HEK293 (cell line): ENCODE data around the gene ADAMTS9.

Source experiments
- CTCF ChIA-PET: fragments of 350-600 bp; formaldehyde crosslinking; extraction: SDS; loops from one replicate; lab custom pipeline; 2021; ENCODE audit warnings: antibody characterized with exemption; lab: Yijun Ruan, JAX
- POLR2A ChIA-PET: fragments of 300-600 bp; formaldehyde crosslinking; extraction: SDS; loops from one replicate; lab custom pipeline; 2020; ENCODE audit warnings: antibody characterized with exemption, inconsistent platforms; lab: Yijun Ruan, JAX
- H3K27ac ChIP-seq: fragments of 200-500 bp; sonication (Bioruptor generic); 2 replicates; pipeline ENCODE4 v1.5.1; 2014; ENCODE audit warnings: low read depth, low read length, control low read depth, inconsistent platforms; ENCODE audit errors: extremely low read depth
- H3K36me3 ChIP-seq, 2 experiments: fragments of 200-500 bp in 1 of 2; sonication (Bioruptor generic) in 1 of 2; 1 replicate in 1 of 2; 2 replicates in 1 of 2; pipeline ENCODE4 v1.5.1; 2014 to 2017; ENCODE audit warnings: inconsistent platforms in 2 of 2, low read length in 2 of 2; ENCODE audit not compliant: control insufficient read depth in 2 of 2, insufficient read depth in 1 of 2
- H3K4me1 ChIP-seq: fragments of 200-500 bp; sonication (Bioruptor generic); 2 replicates; pipeline ENCODE4 v1.5.1; 2014; ENCODE audit warnings: mild to moderate bottlenecking, low read length, inconsistent platforms; ENCODE audit not compliant: control insufficient read depth, insufficient read depth
- H3K4me3 ChIP-seq: 2 replicates; pipeline ENCODE4 v1.5.1; 2011; ENCODE audit warnings: low read depth, mild to moderate bottlenecking, control low read depth, low read length, moderate library complexity
- H3K9me3 ChIP-seq: fragments of 200-500 bp; sonication (Bioruptor generic); 2 replicates; pipeline ENCODE4 v1.5.1; 2014; ENCODE audit warnings: low read depth, low read length, inconsistent platforms; ENCODE audit not compliant: control insufficient read depth, insufficient read depth
- GLI4 ChIP-seq: fragments of 450-650 bp; formaldehyde crosslinking; IDR thresholded peaks from 2 replicates; pipeline ENCODE4 v1.5.1; 2016; ENCODE audit warnings: missing biosample characterization, missing genetic modification characterization
- HOXC10 ChIP-seq: sonication (generic); formaldehyde crosslinking; IDR thresholded peaks from 2 replicates; pipeline ENCODE4 v1.8.1; 2023; ENCODE audit warnings: mild to moderate bottlenecking, missing genetic modification reagents
- KLF1 ChIP-seq: fragments of 450-650 bp; formaldehyde crosslinking; IDR thresholded peaks from 2 replicates; pipeline ENCODE4 v1.5.1; 2016; ENCODE audit warnings: missing biosample characterization, missing genetic modification characterization
- KLF7 ChIP-seq: fragments of 450-650 bp; formaldehyde crosslinking; IDR thresholded peaks from 2 replicates; pipeline ENCODE4 v1.5.1; 2016; ENCODE audit warnings: missing biosample characterization, missing genetic modification characterization, borderline replicate concordance
- PBX3 ChIP-seq: sonication (generic); formaldehyde crosslinking; IDR thresholded peaks from 2 replicates; pipeline ENCODE4 v1.8.1; 2022; ENCODE audit warnings: mild to moderate bottlenecking, moderate library complexity, missing genetic modification reagents
- PRDM1 ChIP-seq: fragments of 450-650 bp; formaldehyde crosslinking; IDR thresholded peaks from 2 replicates; pipeline ENCODE4; 2016; ENCODE audit warnings: missing biosample characterization, missing genetic modification characterization
- SALL2 ChIP-seq: fragments of 450-650 bp; formaldehyde crosslinking; IDR thresholded peaks from 2 replicates; pipeline ENCODE4 v1.5.0; 2017; ENCODE audit warnings: missing biosample characterization, mild to moderate bottlenecking, missing genetic modification characterization, borderline replicate concordance
- ZBTB11 ChIP-seq: fragments of 450-650 bp; formaldehyde crosslinking; conservative IDR thresholded peaks from 2 replicates; pipeline ENCODE4 v1.5.1; 2016; ENCODE audit warnings: low read depth, missing biosample characterization, missing genetic modification characterization
- ZFP69B ChIP-seq: fragments of 450-650 bp; formaldehyde crosslinking; IDR thresholded peaks from 2 replicates; pipeline ENCODE4 v1.5.1; 2016; ENCODE audit warnings: missing biosample characterization, missing genetic modification characterization
- ZNF214 ChIP-seq: fragments of 450-650 bp; formaldehyde crosslinking; IDR thresholded peaks from 2 replicates; pipeline ENCODE4 v1.5.1; 2017; ENCODE audit warnings: missing biosample characterization, mild to moderate bottlenecking, missing genetic modification characterization, borderline replicate concordance
- ZNF223 ChIP-seq: fragments of 450-650 bp; formaldehyde crosslinking; IDR thresholded peaks from 2 replicates; pipeline ENCODE4 v1.5.1; 2016; ENCODE audit warnings: missing biosample characterization, missing genetic modification characterization
- ZNF266 ChIP-seq: fragments of 450-650 bp; formaldehyde crosslinking; IDR thresholded peaks from 2 replicates; pipeline ENCODE4 v1.5.1; 2016; ENCODE audit warnings: missing biosample characterization, missing genetic modification characterization, low read depth
- ZNF354C ChIP-seq: fragments of 450-650 bp; formaldehyde crosslinking; IDR thresholded peaks from 2 replicates; pipeline ENCODE4 v1.5.1; 2016; ENCODE audit warnings: missing biosample characterization, missing genetic modification characterization, low read depth, borderline replicate concordance
- ZNF558 ChIP-seq: fragments of 450-650 bp; formaldehyde crosslinking; IDR thresholded peaks from 2 replicates; pipeline ENCODE4 v1.5.1; 2016; ENCODE audit warnings: missing biosample characterization, missing genetic modification characterization
- ZNF654 ChIP-seq: fragments of 450-650 bp; formaldehyde crosslinking; IDR thresholded peaks from 2 replicates; pipeline ENCODE4 v1.5.1; 2016; ENCODE audit warnings: low read depth, missing biosample characterization, missing genetic modification characterization
- ZNF701 ChIP-seq: fragments of 450-650 bp; formaldehyde crosslinking; IDR thresholded peaks from 2 replicates; pipeline ENCODE4 v1.5.1; 2016; ENCODE audit warnings: missing biosample characterization, missing genetic modification characterization
- TF ChIP-seq, protein P1 (sequence below): fragments of 450-650 bp; formaldehyde crosslinking; IDR thresholded peaks from 2 replicates; pipeline ENCODE4 v1.5.1; 2016; ENCODE audit warnings: missing biosample characterization, missing genetic modification characterization
- TF ChIP-seq, protein P2 (sequence below): fragments of 450-650 bp; formaldehyde crosslinking; IDR thresholded peaks from 2 replicates; pipeline ENCODE4 v1.5.1; 2016; ENCODE audit warnings: missing biosample characterization, missing genetic modification characterization
- TF ChIP-seq, protein P3 (sequence below): fragments of 450-650 bp; formaldehyde crosslinking; IDR thresholded peaks from 2 replicates; pipeline ENCODE4 v1.5.1; 2016; ENCODE audit warnings: missing biosample characterization, missing genetic modification characterization
- TF ChIP-seq, protein P4 (sequence below): fragments of 450-650 bp; formaldehyde crosslinking; IDR thresholded peaks from 2 replicates; pipeline ENCODE4 v1.5.1; 2016; ENCODE audit warnings: missing biosample characterization, missing genetic modification characterization

ADAMTS9 gene

GRCh38 chr3:64552160-64552559 is 135.6 kb downstream of the ADAMTS9 start (continued):
- TF ChIP-seq ZNF214 (tag by site-specific recombination) (no peak), GLI4 (tag by site-specific recombination) (no peak)
- TF ChIP-seq, protein P1, sequence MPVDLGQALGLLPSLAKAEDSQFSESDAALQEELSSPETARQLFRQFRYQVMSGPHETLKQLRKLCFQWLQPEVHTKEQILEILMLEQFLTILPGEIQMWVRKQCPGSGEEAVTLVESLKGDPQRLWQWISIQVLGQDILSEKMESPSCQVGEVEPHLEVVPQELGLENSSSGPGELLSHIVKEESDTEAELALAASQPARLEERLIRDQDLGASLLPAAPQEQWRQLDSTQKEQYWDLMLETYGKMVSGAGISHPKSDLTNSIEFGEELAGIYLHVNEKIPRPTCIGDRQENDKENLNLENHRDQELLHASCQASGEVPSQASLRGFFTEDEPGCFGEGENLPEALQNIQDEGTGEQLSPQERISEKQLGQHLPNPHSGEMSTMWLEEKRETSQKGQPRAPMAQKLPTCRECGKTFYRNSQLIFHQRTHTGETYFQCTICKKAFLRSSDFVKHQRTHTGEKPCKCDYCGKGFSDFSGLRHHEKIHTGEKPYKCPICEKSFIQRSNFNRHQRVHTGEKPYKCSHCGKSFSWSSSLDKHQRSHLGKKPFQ (tag by site-specific recombination) = no peak

DNA sequence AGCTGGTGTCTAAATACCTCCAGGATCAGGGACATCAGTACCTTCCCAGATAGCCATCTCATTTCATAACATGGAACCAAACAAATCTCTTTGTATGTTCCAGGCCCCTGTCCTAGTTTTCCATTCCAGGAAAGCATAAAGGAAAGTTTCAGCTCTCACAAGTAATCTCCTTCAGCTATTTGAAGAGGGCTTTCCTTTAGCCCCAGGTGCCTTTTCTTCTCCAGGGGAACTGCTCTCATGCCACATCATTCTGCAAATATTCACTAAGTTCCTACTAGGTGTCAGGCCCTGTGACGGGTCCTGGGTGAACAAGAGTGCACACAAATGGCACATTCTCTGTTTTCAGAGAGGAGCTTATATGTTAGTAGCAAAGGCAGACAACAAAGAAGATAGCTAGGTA is 136.1 kb downstream of the ADAMTS9 start:
- Histone ChIP-seq H3K4me1 (no peaks in the 10 kb centered on the region), H3K9me3 (no peaks in the 10 kb centered on the region), H3K36me3 (no peaks in the 10 kb centered on the region), H3K27ac (no peak overlapping the region), H3K4me3 (no peak overlapping the region)
- ChIA-PET POLR2A (no interaction called here), CTCF (no interaction called here)
- TF ChIP-seq ZNF654 (tag by site-specific recombination) = no peak
- no peak for TF ChIP-seq ZNF354C (tag by site-specific recombination)
- TF ChIP-seq HOXC10 (CRISPR knock-in tag) = no peak
- TF ChIP-seq, protein P2, sequence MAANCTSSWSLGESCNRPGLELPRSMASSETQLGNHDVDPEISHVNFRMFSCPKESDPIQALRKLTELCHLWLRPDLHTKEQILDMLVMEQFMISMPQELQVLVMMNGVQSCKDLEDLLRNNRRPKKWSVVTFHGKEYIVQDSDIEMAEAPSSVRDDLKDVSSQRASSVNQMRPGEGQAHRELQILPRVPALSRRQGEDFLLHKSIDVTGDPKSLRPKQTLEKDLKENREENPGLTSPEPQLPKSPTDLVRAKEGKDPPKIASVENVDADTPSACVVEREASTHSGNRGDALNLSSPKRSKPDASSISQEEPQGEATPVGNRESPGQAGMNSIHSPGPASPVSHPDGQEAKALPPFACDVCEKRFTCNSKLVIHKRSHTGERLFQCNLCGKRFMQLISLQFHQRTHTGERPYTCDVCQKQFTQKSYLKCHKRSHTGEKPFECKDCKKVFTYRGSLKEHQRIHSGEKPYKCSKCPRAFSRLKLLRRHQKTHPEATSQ (tag by site-specific recombination) = no peak
- TF ChIP-seq, protein P3, sequence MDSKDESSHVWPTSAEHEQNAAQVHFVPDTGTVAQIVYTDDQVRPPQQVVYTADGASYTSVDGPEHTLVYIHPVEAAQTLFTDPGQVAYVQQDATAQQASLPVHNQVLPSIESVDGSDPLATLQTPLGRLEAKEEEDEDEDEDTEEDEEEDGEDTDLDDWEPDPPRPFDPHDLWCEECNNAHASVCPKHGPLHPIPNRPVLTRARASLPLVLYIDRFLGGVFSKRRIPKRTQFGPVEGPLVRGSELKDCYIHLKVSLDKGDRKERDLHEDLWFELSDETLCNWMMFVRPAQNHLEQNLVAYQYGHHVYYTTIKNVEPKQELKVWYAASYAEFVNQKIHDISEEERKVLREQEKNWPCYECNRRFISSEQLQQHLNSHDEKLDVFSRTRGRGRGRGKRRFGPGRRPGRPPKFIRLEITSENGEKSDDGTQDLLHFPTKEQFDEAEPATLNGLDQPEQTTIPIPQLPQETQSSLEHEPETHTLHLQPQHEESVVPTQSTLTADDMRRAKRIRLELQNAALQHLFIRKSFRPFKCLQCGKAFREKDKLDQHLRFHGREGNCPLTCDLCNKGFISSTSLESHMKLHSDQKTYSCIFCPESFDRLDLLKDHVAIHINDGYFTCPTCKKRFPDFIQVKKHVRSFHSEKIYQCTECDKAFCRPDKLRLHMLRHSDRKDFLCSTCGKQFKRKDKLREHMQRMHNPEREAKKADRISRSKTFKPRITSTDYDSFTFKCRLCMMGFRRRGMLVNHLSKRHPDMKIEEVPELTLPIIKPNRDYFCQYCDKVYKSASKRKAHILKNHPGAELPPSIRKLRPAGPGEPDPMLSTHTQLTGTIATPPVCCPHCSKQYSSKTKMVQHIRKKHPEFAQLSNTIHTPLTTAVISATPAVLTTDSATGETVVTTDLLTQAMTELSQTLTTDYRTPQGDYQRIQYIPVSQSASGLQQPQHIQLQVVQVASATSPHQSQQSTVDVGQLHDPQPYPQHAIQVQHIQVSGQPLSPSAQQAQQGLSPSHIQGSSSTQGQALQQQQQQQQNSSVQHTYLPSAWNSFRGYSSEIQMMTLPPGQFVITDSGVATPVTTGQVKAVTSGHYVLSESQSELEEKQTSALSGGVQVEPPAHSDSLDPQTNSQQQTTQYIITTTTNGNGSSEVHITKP (tag by site-specific recombination) = no peak
- TF ChIP-seq KLF1 = no peak
- no peak for TF ChIP-seq PRDM1 (tag by site-specific recombination)

GRCh38 chr3:64550745-64551144 is 137.1 kb downstream of the ADAMTS9 start:
- no peak overlapping the region for H3K4me3 ChIP-seq
- TF ChIP-seq ZNF223 (tag by site-specific recombination) = no peak
- no peak for TF ChIP-seq ZNF701 (tag by site-specific recombination)
- TF ChIP-seq ZNF558 = no peak
- TF ChIP-seq SALL2 (tag by site-specific recombination) = no peak
- no peak for TF ChIP-seq ZBTB11 (tag by site-specific recombination)
- TF ChIP-seq ZNF266 (tag by site-specific recombination) = no peak
- no peak for TF ChIP-seq KLF7 (tag by site-specific recombination)
- no peak for TF ChIP-seq ZFP69B (tag by site-specific recombination)
- TF ChIP-seq, protein P4, sequence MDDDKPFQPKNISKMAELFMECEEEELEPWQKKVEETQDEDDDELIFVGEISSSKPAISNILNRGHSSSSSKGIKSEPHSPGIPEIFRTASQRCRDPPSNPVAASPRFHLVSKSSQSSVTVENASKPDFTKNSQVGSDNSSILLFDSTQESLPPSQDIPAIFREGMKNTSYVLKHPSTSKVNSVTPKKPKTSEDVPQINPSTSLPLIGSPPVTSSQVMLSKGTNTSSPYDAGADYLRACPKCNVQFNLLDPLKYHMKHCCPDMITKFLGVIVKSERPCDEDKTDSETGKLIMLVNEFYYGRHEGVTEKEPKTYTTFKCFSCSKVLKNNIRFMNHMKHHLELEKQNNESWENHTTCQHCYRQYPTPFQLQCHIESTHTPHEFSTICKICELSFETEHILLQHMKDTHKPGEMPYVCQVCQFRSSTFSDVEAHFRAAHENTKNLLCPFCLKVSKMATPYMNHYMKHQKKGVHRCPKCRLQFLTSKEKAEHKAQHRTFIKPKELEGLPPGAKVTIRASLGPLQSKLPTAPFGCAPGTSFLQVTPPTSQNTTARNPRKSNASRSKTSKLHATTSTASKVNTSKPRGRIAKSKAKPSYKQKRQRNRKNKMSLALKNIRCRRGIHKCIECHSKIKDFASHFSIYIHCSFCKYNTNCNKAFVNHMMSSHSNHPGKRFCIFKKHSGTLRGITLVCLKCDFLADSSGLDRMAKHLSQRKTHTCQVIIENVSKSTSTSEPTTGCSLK (tag by site-specific recombination) = no peak
- no peak for TF ChIP-seq PBX3 (CRISPR knock-in tag)
- TF ChIP-seq, all 188 proteins: peak for 0
- H3K4me1 ChIP-seq = no peaks in the 10 kb centered on the region
- ChIA-PET POLR2A (no interaction called here), CTCF (no interaction called here)
- H3K9me3 ChIP-seq = no peaks in the 10 kb centered on the region
- H3K27ac ChIP-seq = no peak overlapping the region
- H3K36me3 ChIP-seq = no peaks in the 10 kb centered on the region
